VCaP (cell line): Measurements from ENCODE around the gene TMEM178B.

Experiments
- H3K27ac ChIP-seq: fragments of 450-650 bp; 2 replicates; pipeline ENCODE4 v1.5.1; 2017
- CTCF ChIP-seq: fragments of 450-650 bp; conservative IDR thresholded peaks from 2 replicates; pipeline ENCODE4 v1.5.1; 2017; ENCODE audit warnings: mild to moderate bottlenecking, moderate library complexity

TMEM178B gene

GRCh38 chr7:141409219-141409618, 335.4 kb downstream of the TMEM178B start:
- TF ChIP-seq CTCF, result no peak
- H3K27ac ChIP-seq, result no peak overlapping the region

- TF ChIP-seq CTCF, result no peak
- H3K27ac ChIP-seq, result no peak overlapping the region
Measured at GRCh38 chr7:141409801-141410329, 336.0 kb downstream of the TMEM178B start.

- no peak overlapping the region for H3K27ac ChIP-seq
- TF ChIP-seq CTCF, result no peak
Measured at GRCh38 chr7:141410353-141411000, 336.6 kb downstream of the TMEM178B start.

GRCh38 chr7:141411133-141411532, 337.3 kb downstream of the TMEM178B start:
- no peak overlapping the region for H3K27ac ChIP-seq
- TF ChIP-seq CTCF, result no peak

- TF ChIP-seq CTCF, result no peak
- no peak overlapping the region for H3K27ac ChIP-seq
Measured at GRCh38 chr7:141415999-141416398, 342.1 kb downstream of the TMEM178B start.

GRCh38 chr7:141416650-141417270, 342.9 kb downstream of the TMEM178B start:
- no peak overlapping the region for H3K27ac ChIP-seq
- no peak for TF ChIP-seq CTCF

GRCh38 chr7:141417506-141417905, 343.6 kb downstream of the TMEM178B start:
- TF ChIP-seq CTCF, result no peak
- H3K27ac ChIP-seq, result no peak overlapping the region
